Medulla oblongata (tissue), 1 donor: ENCODE data around the gene DOCK7.
"Not testable (repeated sequence)": the region's sequence is repeated elsewhere in the genome, so short reads cannot be mapped to it uniquely, and the experiment has no call there.

Experiments used
- DNase-seq: peaks from one replicate; pipeline ENCODE4 v3.0.0-alpha.2; 2015; ENCODE audit errors: extremely low spot score

The DOCK7 gene

GRCh38 chr1:62536865-62537264 is 151.3 kb downstream of the DOCK7 start:
- DNase-seq, result no peak

- peak; percentile 75 for DNase-seq
These were observed 157.6 kb downstream of the DOCK7 start for GRCh38 chr1:62530516-62531154.

GRCh38 chr1:62529227-62529626 is 159.0 kb downstream of the DOCK7 start:
- no peak for DNase-seq

GRCh38 chr1:62528015-62528414 is 160.2 kb downstream of the DOCK7 start:
- DNase-seq, result no peak

- DNase-seq, result not testable (repeated sequence)
These were observed 160.8 kb downstream of the DOCK7 start for GRCh38 chr1:62527346-62527745.

GRCh38 chr1:62523860-62524259 is 164.3 kb downstream of the DOCK7 start:
- no peak for DNase-seq

- no peak for DNase-seq
These were observed 171.6 kb downstream of the DOCK7 start for GRCh38 chr1:62516600-62516999.

- no peak for DNase-seq
These were observed 173.3 kb downstream of the DOCK7 start for GRCh38 chr1:62514746-62515423.

GRCh38 chr1:62513013-62513412 is 175.2 kb downstream of the DOCK7 start:
- DNase-seq, result no peak

GRCh38 chr1:62509028-62509427 is 179.2 kb downstream of the DOCK7 start:
- no peak for DNase-seq

GRCh38 chr1:62508187-62508758 is 179.9 kb downstream of the DOCK7 start:
- peak; percentile 58 for DNase-seq

- no peak for DNase-seq
These were observed 188.0 kb downstream of the DOCK7 start for GRCh38 chr1:62500210-62500609.

GRCh38 chr1:62494137-62494536 is 194.0 kb downstream of the DOCK7 start:
- DNase-seq, result no peak

GRCh38 chr1:62493656-62494055 is 194.5 kb downstream of the DOCK7 start:
- DNase-seq, result no peak

GRCh38 chr1:62492521-62492920 is 195.7 kb downstream of the DOCK7 start:
- no peak for DNase-seq

- DNase-seq, result no peak
These were observed 200.2 kb downstream of the DOCK7 start for GRCh38 chr1:62487956-62488355.

- DNase-seq, result no peak
These were observed 203.2 kb downstream of the DOCK7 start for GRCh38 chr1:62484824-62485468.

GRCh38 chr1:62481681-62482080 is 206.5 kb downstream of the DOCK7 start:
- no peak for DNase-seq

GRCh38 chr1:62476525-62477219 is 211.5 kb downstream of the DOCK7 start:
- DNase-seq, result no peak

- no peak for DNase-seq
These were observed 221.1 kb downstream of the DOCK7 start for GRCh38 chr1:62467092-62467491.

- no peak for DNase-seq
These were observed 225.8 kb downstream of the DOCK7 start for GRCh38 chr1:62462370-62462769.

GRCh38 chr1:62457955-62458354 is 230.2 kb downstream of the DOCK7 start:
- DNase-seq, result no peak
